Inflammatory macrophage (primary cell): ENCODE measurements around the gene TCEANC2.
"Not testable (repeated sequence)": the region's sequence is repeated elsewhere in the genome, so short reads cannot be mapped to it uniquely, and the experiment has no call there.

Experiments
- DNase-seq, 2 donors: peaks; one replicate each; pipeline ENCODE4 v3.0.0-alpha.2; 2020 to 2022

Gene TCEANC2

GRCh38 chr1:54028306-54029251 lies 24.8 kb upstream of the TCEANC2 start:
- no peak for DNase-seq

- DNase-seq: no peak
Measured at GRCh38 chr1:54037476-54037875, 15.9 kb upstream of the TCEANC2 start.

- no peak for DNase-seq
Measured at GRCh38 chr1:54041806-54042205, 11.6 kb upstream of the TCEANC2 start.

GRCh38 chr1:54045496-54045895 lies 7.9 kb upstream of the TCEANC2 start:
- no peak for DNase-seq

GRCh38 chr1:54046671-54047383 lies 6.6 kb upstream of the TCEANC2 start:
- DNase-seq: no peak

- DNase-seq: no peak
Measured at GRCh38 chr1:54047384-54048305, 5.8 kb upstream of the TCEANC2 start.

- not testable (repeated sequence) for DNase-seq
Measured at GRCh38 chr1:54050435-54050834, 3.0 kb upstream of the TCEANC2 start.

- DNase-seq: no peak
Measured at GRCh38 chr1:54051933-54052430, 1.4 kb upstream of the TCEANC2 start.

- peak; percentile 41 to 50 for DNase-seq
Measured at GRCh38 chr1:54052431-54052933, 926 bp upstream of the TCEANC2 start.

GRCh38 chr1:54053745-54054437 lies 483 bp downstream of the TCEANC2 start:
- peak in 1 of 2 donors; percentile 7 for DNase-seq

GRCh38 chr1:54054438-54054749 lies 986 bp downstream of the TCEANC2 start:
- DNase-seq: no peak

GRCh38 chr1:54064299-54064698 lies 10.9 kb downstream of the TCEANC2 start:
- DNase-seq: no peak

- no peak for DNase-seq
Measured at GRCh38 chr1:54069791-54070170, 16.4 kb downstream of the TCEANC2 start.

- DNase-seq: peak; percentile 19 to 74
Measured at GRCh38 chr1:54070171-54070837, 16.9 kb downstream of the TCEANC2 start.

GRCh38 chr1:54077359-54077758 lies 24.0 kb downstream of the TCEANC2 start:
- no peak for DNase-seq

GRCh38 chr1:54080598-54081049 lies 27.2 kb downstream of the TCEANC2 start:
- no peak for DNase-seq

GRCh38 chr1:54081306-54082270 lies 28.2 kb downstream of the TCEANC2 start:
- DNase-seq: peak; percentile 69 to 82

GRCh38 chr1:54084794-54085193 lies 31.4 kb downstream of the TCEANC2 start:
- DNase-seq: no peak

GRCh38 chr1:54086754-54087153 lies 33.3 kb downstream of the TCEANC2 start:
- DNase-seq: no peak

- DNase-seq: no peak
Measured at GRCh38 chr1:54088385-54088784, 35.0 kb downstream of the TCEANC2 start.
